Lower leg skin (tissue), 4 donors: ENCODE measurements around the gene UBIAD1. TPM values are rescaled to one million over a fixed set of nuclear protein-coding genes. Genes with fewer than 3 reads are reported as not detected.
"Not testable (repeated sequence)": the region's sequence is repeated elsewhere in the genome, so short reads cannot be mapped to it uniquely, and the experiment has no call there.

Experiments used
- DNase-seq, 2 donors: peaks; one replicate each; pipeline ENCODE4 v3.0.0-alpha.2; 2019; ENCODE audit warnings: low spot score in 2 of 2
- H3K4me3 ChIP-seq: fragments of 200-600 bp; sonication (generic); 2 replicates; pipeline ENCODE4 v1.5.1; 2017; ENCODE audit warnings: mild to moderate bottlenecking, low read depth; ENCODE audit not compliant: poor library complexity, severe bottlenecking
- POLR2A ChIP-seq, 2 donors: fragments of 450-650 bp; IDR thresholded peaks; one replicate each; pipeline ENCODE4 v1.6.1; 2016 to 2017; ENCODE audit warnings: antibody characterized with exemption in 2 of 2, mild to moderate bottlenecking in 1 of 2, moderate library complexity in 1 of 2
- WGBS, 2 donors: methylation state at CpG; one replicate each; pipeline ENCODE4 v1.1.5; 2018; 5-methylcytosine and 5-hydroxymethylcytosine counted together
- intact Hi-C: fragments of 100-400 bp; cut with DNase I; formaldehyde crosslinking; loops from one replicate; pipeline ENCODE4 v1.15.0; 2023; ENCODE audit warnings: low total_unique reads
- total RNA-seq, 4 donors: library from RNA; depleted of rRNA; stranded (reverse); fragments of >200 nt; gene quantifications; one replicate each; pipeline ENCODE4 v1.1.0, GENCODE V29; 2016
- TF ChIP-seq, protein P1 (sequence below), 3 donors: fragments of 450-650 bp; IDR thresholded peaks; one replicate each; pipeline ENCODE4 v1.5.1; 2016; ENCODE audit warnings: antibody characterized with exemption in 3 of 3, mild to moderate bottlenecking in 3 of 3, moderate library complexity in 2 of 3

The UBIAD1 gene
- total RNA-seq, 4 donors from 2014 or later: 7.4 to 23.0 (median 14.6) TPM

DNA sequence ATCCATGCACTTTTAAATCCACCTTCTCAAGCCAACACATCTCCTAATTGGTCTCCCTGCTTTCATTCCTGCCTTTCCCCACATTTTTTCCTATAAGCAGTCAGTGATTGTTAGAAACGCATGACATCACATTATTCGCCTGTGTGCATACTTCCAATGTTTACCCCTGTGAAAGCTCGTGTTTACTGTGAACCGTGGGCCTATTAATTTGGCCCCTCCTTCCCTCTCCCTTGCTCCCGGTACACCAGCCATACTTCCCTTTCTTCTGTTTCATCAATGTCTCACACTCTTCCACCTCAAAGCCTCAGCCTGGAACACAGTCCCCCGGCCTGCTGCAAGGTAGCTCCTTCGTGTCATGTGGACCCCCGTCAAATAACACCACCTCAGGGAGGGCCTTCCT lies 19.8 kb upstream of the UBIAD1 start:
- DNase-seq: no peak
- TF ChIP-seq, protein P1, sequence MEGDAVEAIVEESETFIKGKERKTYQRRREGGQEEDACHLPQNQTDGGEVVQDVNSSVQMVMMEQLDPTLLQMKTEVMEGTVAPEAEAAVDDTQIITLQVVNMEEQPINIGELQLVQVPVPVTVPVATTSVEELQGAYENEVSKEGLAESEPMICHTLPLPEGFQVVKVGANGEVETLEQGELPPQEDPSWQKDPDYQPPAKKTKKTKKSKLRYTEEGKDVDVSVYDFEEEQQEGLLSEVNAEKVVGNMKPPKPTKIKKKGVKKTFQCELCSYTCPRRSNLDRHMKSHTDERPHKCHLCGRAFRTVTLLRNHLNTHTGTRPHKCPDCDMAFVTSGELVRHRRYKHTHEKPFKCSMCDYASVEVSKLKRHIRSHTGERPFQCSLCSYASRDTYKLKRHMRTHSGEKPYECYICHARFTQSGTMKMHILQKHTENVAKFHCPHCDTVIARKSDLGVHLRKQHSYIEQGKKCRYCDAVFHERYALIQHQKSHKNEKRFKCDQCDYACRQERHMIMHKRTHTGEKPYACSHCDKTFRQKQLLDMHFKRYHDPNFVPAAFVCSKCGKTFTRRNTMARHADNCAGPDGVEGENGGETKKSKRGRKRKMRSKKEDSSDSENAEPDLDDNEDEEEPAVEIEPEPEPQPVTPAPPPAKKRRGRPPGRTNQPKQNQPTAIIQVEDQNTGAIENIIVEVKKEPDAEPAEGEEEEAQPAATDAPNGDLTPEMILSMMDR (IDR thresholded peaks at IDR 0.05): no peak
- TF ChIP-seq POLR2A (IDR thresholded peaks at IDR 0.05): no peak
- intact Hi-C loops: no loop called here
- no peak overlapping the region for H3K4me3 ChIP-seq
- WGBS, 2 donors: 87 to 88% methylated on average over 8 of the region's 8 CpGs

DNA sequence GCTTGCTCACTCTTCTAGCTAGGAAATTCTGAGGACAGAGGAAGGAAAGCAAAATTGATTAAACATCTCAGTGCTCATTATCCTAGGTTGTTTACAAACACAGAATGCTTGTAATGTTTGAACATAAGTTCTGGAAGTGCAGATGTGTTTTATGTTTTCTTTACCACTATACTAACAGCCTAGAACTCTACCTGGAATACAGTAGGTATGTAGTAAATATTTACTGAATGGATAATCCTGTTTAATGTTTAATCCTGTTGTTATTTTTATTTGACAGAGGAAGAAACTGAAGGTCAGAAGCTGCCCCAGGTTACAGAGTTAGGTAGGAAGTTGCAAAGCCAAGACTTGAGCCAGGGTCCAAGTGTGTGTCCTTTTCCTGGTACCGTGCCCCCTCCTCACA lies 16.7 kb upstream of the UBIAD1 start:
- WGBS, 2 donors: 94 to 96% methylated on average over 1 of the region's 1 CpG
- DNase-seq: no peak
- H3K4me3 ChIP-seq: no peak overlapping the region
- TF ChIP-seq, protein P1 (IDR thresholded peaks at IDR 0.05): no peak
- no peak for TF ChIP-seq POLR2A (IDR thresholded peaks at IDR 0.05)
- intact Hi-C loops: no loop called here

DNA sequence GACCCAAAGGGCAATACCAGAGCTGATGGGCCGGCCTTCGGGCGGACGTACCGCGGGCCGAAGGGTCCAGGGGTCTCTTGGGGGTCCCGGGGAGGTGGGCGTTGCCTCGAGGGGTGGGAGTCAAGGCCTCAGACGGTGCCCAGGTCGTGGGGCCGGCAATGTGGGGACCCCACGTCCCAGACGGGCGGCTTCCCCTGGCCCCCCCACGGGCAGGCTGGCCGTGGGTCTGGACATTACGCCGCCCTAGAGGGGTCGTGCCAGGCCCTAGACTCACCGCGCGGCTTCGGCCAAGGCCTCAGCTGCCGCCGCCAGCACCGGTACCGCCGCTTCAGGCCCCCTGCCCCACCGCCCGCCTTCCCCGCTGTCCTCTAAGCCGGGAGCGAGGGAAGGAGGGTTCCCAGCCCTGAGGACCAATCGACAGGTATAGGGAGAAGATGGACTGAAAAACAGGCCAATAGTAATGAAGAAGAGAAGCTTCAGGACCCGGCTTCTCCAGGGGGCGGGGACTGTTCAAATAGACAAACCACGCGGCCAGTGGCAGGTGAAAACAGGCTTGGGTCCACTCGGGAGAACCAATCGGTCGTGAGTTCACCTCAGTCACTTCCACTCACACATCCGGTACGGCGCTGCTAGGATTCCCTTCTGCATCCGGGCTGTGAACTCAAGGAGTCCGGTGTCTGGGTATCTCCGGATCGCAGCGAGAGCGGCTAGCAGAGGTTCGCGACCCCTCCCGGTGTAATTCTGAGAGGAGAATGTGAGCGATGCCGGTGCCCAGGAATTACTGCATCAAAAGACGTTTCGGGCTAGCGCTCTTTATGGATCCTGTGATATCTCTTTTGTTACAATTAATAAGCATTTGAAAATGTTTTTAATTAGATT lies 10.6 kb upstream of the UBIAD1 start, which contains the start of gene MTOR:
Gene MTOR, minus strand, starts transcription at position 381 of the 879 bp plus-strand sequence. CDS start 3,142 bp downstream, outside the sequence.
- TF ChIP-seq POLR2A (IDR thresholded peaks at IDR 0.05): no peak
- TF ChIP-seq, protein P1 (IDR thresholded peaks at IDR 0.05): no peak
- peak; percentile 99 for DNase-seq
- WGBS, 2 donors: 0% methylated on average over 37 to 47 of the region's 60 CpGs
- peak within 1 kb of the TSS; percentile 73 for H3K4me3 ChIP-seq
- intact Hi-C loops: no loop called here

DNA sequence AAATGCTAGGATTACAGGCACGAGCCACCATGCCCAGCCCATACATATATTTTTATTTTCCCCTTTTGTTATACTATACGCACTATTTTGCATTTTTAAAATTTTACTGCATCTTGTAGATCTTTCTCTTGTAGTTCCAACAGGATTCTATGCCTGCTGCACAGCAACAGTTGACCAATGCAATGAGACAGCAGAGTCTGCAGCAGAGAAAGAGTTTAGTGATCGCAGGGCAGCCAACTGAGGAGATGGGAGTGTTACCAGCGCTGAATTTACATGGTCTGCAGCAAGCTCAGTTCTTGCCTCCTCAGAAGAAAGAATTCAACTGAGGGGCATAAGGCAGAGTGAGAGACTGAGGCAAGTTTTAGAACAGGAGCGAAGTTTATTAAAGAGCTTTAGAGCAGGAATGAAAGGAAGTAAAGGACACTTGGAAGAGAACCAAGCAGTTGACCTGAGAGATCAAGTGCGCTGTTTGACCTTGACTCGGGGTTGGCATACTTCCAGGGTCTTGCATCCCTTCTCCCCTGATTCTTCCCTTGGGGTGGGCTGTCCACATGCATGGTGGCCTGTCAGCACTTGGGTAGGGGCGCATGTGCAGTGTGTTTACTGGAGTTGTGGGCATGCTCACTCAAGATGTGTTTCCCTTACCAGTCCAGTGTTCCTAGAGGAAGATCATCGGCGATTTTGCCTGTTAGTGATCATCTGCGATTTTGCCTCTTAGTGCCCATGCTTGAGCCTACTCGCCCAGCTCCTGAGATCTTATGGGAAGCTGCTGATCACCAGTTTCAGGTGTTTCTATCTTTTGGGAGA lies 6.5 kb upstream of the UBIAD1 start:
- no peak for DNase-seq
- WGBS, 2 donors: 79 to 86% methylated on average over 12 of the region's 12 CpGs
- intact Hi-C loops: no loop called here
- TF ChIP-seq, protein P1 (IDR thresholded peaks at IDR 0.05): no peak
- no peak overlapping the region for H3K4me3 ChIP-seq

DNA sequence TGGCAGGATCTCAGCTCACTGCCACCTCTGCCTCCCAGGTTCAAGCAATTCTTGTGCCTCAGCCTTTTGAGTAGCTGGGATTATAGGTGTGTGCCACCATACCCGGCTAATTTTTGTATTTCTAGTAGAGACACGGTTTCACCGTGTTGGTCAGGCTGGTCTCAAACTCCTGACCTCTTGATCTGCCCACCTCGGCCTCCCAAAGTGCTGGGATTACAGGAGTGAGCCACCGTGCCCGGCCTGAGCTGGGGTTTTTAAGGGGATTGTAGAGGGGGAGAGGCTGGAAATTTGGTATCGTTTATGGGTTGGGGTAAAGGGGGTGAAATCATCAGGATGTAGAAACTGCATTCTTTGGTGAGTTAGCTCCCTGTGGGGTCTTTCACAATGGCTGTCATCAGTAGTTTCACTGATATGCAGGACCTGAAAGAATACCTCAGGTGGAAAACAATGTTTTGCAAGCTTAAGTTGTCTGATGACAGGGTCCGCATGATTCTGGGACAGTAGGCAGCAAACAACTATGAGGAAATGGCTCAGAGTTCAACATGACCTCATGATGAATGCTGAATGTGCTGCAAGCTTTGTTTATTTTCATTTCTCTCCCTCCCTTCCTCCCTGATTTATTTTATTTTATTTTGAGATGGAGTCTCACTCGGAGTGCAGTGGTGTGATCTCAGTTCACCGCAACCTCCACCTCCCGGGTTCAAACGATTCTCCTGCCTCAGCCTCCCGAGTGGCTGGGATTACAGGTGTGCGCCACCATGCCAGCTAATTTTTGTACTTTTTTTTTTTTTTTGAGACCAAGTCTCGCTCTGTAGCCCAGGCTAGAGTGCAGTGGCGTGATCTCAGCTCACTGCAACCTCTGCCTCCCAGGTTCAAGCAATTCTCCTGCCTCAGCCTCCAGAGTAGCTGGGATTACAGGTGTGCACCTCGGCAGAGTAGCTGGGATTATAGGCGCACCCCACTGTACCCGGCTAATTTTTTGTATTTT lies 5.4 kb upstream of the UBIAD1 start:
- H3K4me3 ChIP-seq, intact Hi-C loops, DNase-seq: not testable (repeated sequence)
- WGBS, 2 donors: 88 to 89% methylated on average over 19 of the region's 19 CpGs
